Measurements from ENCODE around the gene VKORC1.

- TF ChIP-seq POLR2A (IDR thresholded peaks at IDR 0.05; ENCODE audit: low read depth, low read length) (no peak), POLR2AphosphoS5 (IDR thresholded peaks at IDR 0.05; ENCODE audit: low read depth, low read length) (no peak), TAF1 (IDR thresholded peaks at IDR 0.05; ENCODE audit: borderline replicate concordance, low read depth, low read length) (no peak)
These were observed 15.8 kb upstream of the VKORC1 start for GRCh38 chr16:31110106-31111034.

Data from GM12892 (cell line).